ENCODE results near the gene EXOC6B.

EXOC6B gene

GRCh38 chr2:72140621-72140960, 685.2 kb downstream of the EXOC6B start:
- H3K27me3 Mint-ChIP-seq (ENCODE audit: low read depth), result peaks cover 69% of the 10 kb centered on the region
- H3K36me3 Mint-ChIP-seq (ENCODE audit: low read depth), result no peaks in the 10 kb centered on the region
- TF ChIP-seq CTCF (IDR thresholded peaks at IDR 0.05; ENCODE audit: unreplicated experiment in 3 of 3), result no peak
- H3K9me3 Mint-ChIP-seq, result no peaks in the 10 kb centered on the region
- H3K4me1 Mint-ChIP-seq, result peaks cover 25% of the 10 kb centered on the region
- no peak overlapping the region for H3K27ac Mint-ChIP-seq
- H3K4me3 Mint-ChIP-seq, result no peak overlapping the region

GRCh38 chr2:72139874-72140620, 685.8 kb downstream of the EXOC6B start:
- H3K4me1 Mint-ChIP-seq, result peaks cover 20% of the 10 kb centered on the region
- H3K9me3 Mint-ChIP-seq, result no peaks in the 10 kb centered on the region
- no peak overlapping the region for H3K4me3 Mint-ChIP-seq
- no peak for TF ChIP-seq CTCF (IDR thresholded peaks at IDR 0.05; ENCODE audit: unreplicated experiment in 3 of 3)
- peaks cover 67% of the 10 kb centered on the region for H3K27me3 Mint-ChIP-seq (ENCODE audit: low read depth)
- H3K36me3 Mint-ChIP-seq (ENCODE audit: low read depth), result no peaks in the 10 kb centered on the region
- no peak overlapping the region for H3K27ac Mint-ChIP-seq

- H3K36me3 Mint-ChIP-seq (ENCODE audit: low read depth), result no peaks in the 10 kb centered on the region
- H3K27me3 Mint-ChIP-seq (ENCODE audit: low read depth), result peaks cover 64% of the 10 kb centered on the region
- TF ChIP-seq CTCF (IDR thresholded peaks at IDR 0.05; ENCODE audit: unreplicated experiment in 3 of 3), result no peak
- H3K4me3 Mint-ChIP-seq, result no peak overlapping the region
- H3K4me1 Mint-ChIP-seq, result peaks cover 19% of the 10 kb centered on the region
- no peak overlapping the region for H3K27ac Mint-ChIP-seq
- no peaks in the 10 kb centered on the region for H3K9me3 Mint-ChIP-seq
Measured at GRCh38 chr2:72139471-72139873, 686.4 kb downstream of the EXOC6B start.

- no peak overlapping the region for H3K27ac Mint-ChIP-seq
- no peaks in the 10 kb centered on the region for H3K36me3 Mint-ChIP-seq (ENCODE audit: low read depth)
- no peaks in the 10 kb centered on the region for H3K9me3 Mint-ChIP-seq
- H3K4me1 Mint-ChIP-seq, result peaks cover 15% of the 10 kb centered on the region
- no peak for TF ChIP-seq CTCF (IDR thresholded peaks at IDR 0.05; ENCODE audit: unreplicated experiment in 3 of 3)
- peaks cover 59% of the 10 kb centered on the region for H3K27me3 Mint-ChIP-seq (ENCODE audit: low read depth)
- H3K4me3 Mint-ChIP-seq, result no peak overlapping the region
Measured at GRCh38 chr2:72138921-72139381, 686.9 kb downstream of the EXOC6B start.

- Mint-ChIP-seq H3K4me1 (peaks cover 9% of the 10 kb centered on the region), H3K9me3 (no peaks in the 10 kb centered on the region), H3K4me3 (no peak overlapping the region), H3K27me3 (ENCODE audit: low read depth) (peaks cover 52% of the 10 kb centered on the region), H3K36me3 (ENCODE audit: low read depth) (no peaks in the 10 kb centered on the region), H3K27ac (no peak overlapping the region)
- TF ChIP-seq CTCF (IDR thresholded peaks at IDR 0.05; ENCODE audit: unreplicated experiment in 3 of 3), result no peak
Measured at GRCh38 chr2:72138011-72138881, 687.6 kb downstream of the EXOC6B start.
